Endothelial cell (in vitro differentiated cells): ENCODE data around the gene AMIGO2. TPM values are rescaled to one million over a fixed set of nuclear protein-coding genes. Genes with fewer than 3 reads are reported as not detected.

Experiments
- DNase-seq: peaks from one replicate; pipeline ENCODE4 v3.0.0; 2021; ENCODE audit warnings: low spot score
- H3K27ac Mint-ChIP-seq: one replicate; pipeline ENCODE4 v1.8.0; 2021; ENCODE audit warnings: mixed read lengths, inconsistent platforms; ENCODE audit not compliant: unreplicated experiment
- H3K27me3 Mint-ChIP-seq: one replicate; pipeline ENCODE4 v1.8.0; 2021; ENCODE audit warnings: mild to moderate bottlenecking, moderate library complexity, mixed read lengths, inconsistent platforms; ENCODE audit not compliant: unreplicated experiment
- H3K36me3 Mint-ChIP-seq: one replicate; pipeline ENCODE4 v1.8.0; 2021; ENCODE audit warnings: mild to moderate bottlenecking, low read depth, mixed read lengths, inconsistent platforms; ENCODE audit not compliant: unreplicated experiment
- H3K4me1 Mint-ChIP-seq: one replicate; pipeline ENCODE4 v1.8.0; 2021; ENCODE audit warnings: mild to moderate bottlenecking, mixed read lengths, inconsistent platforms; ENCODE audit not compliant: unreplicated experiment
- H3K4me3 Mint-ChIP-seq: one replicate; pipeline ENCODE4 v1.8.0; 2021; ENCODE audit warnings: mild to moderate bottlenecking, mixed read lengths, inconsistent platforms; ENCODE audit not compliant: unreplicated experiment
- H3K9me3 Mint-ChIP-seq: one replicate; pipeline ENCODE4 v1.8.0; 2021; ENCODE audit warnings: mixed read lengths, inconsistent platforms; ENCODE audit not compliant: unreplicated experiment
- CTCF ChIP-seq: fragments of 200-600 bp; sonication (generic); IDR thresholded peaks from one replicate; pipeline ENCODE4 v1.5.0; 2021; ENCODE audit warnings: antibody characterized with exemption; ENCODE audit not compliant: unreplicated experiment
- total RNA-seq: library from RNA; stranded (reverse); fragmentation: NEBNext Ultra II Directional; extraction: Animal tissue kit (Norgen Biotek cat#: 25700); gene quantifications from one replicate; pipeline ENCODE4 v1.2.1, GENCODE V29; 2021; ENCODE audit not compliant: unreplicated experiment

AMIGO2 gene
- total RNA-seq, 1 donor from 2014 or later, result 24.2 TPM

GRCh38 chr12:47084172-47084571 lies 4.4 kb upstream of the AMIGO2 start:
- no peaks in the 10 kb centered on the region for H3K9me3 Mint-ChIP-seq
- peaks cover 48% of the 10 kb centered on the region for H3K4me1 Mint-ChIP-seq
- H3K4me3 Mint-ChIP-seq, result no peak overlapping the region
- H3K36me3 Mint-ChIP-seq, result no peaks in the 10 kb centered on the region
- TF ChIP-seq CTCF, result no peak
- no peak for DNase-seq
- peaks cover 3% of the 10 kb centered on the region for H3K27me3 Mint-ChIP-seq
- H3K27ac Mint-ChIP-seq, result no peak overlapping the region

- Mint-ChIP-seq H3K27ac (no peak overlapping the region), H3K9me3 (no peaks in the 10 kb centered on the region), H3K4me1 (peaks cover 60% of the 10 kb centered on the region), H3K27me3 (peaks cover 7% of the 10 kb centered on the region), H3K4me3 (no peak overlapping the region), H3K36me3 (no peaks in the 10 kb centered on the region)
- TF ChIP-seq CTCF, result no peak
- DNase-seq, result no peak
Measured at GRCh38 chr12:47082796-47083621, 3.2 kb upstream of the AMIGO2 start.

GRCh38 chr12:47082283-47082682 lies 2.5 kb upstream of the AMIGO2 start:
- TF ChIP-seq CTCF, result no peak
- Mint-ChIP-seq H3K27ac (no peak overlapping the region), H3K27me3 (peaks cover 7% of the 10 kb centered on the region), H3K36me3 (no peaks in the 10 kb centered on the region), H3K4me3 (no peak overlapping the region), H3K9me3 (no peaks in the 10 kb centered on the region), H3K4me1 (peaks cover 67% of the 10 kb centered on the region)
- DNase-seq, result no peak

- Mint-ChIP-seq H3K4me3 (peak overlapping the region; percentile 92), H3K27me3 (peaks cover 7% of the 10 kb centered on the region), H3K36me3 (no peaks in the 10 kb centered on the region), H3K27ac (peak overlapping the region; percentile 94), H3K9me3 (no peaks in the 10 kb centered on the region), H3K4me1 (peaks cover 67% of the 10 kb centered on the region)
- peak; percentile 50 for DNase-seq
- no peak for TF ChIP-seq CTCF
Measured at GRCh38 chr12:47080725-47081502, 1.2 kb upstream of the AMIGO2 start.
